ENCODE measurements around the gene MAP3K21. TPM values are rescaled to one million over a fixed set of nuclear protein-coding genes. Genes with fewer than 3 reads are reported as not detected.

MAP3K21 gene
- total RNA-seq, 1 donor from 2014 or later = 5.4 TPM

DNA sequence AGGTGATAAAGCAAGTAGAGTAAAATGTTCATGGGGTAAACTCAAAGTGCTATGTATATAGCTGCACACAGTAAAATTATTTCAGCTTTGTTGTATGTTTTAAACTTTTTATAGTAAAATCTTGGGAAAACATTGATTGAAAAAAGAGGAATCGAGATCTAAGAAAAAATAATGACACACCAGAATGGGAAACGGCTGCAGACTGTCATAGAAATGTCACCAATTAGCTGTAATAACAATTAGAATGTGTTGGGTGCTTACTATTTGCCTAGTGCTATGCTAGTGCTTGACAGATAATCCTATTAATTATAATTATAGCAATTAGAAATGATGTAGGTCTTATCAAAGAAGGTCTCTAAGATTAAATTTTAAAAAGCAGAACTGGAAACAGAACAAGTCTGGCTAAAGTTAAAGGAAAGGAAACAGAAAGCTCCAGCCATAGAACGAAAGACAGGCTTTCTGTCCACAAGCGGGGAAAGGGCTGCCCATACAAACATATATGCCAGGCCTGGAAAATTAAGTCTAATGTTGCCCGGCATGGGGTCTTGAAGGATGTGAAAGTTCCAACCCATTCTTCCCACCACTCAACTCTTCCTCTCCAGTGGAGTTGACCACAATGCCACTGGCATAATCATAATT, 37.0 kb upstream of the MAP3K21 start:
- no peak for TF ChIP-seq EZH2 (IDR thresholded peaks at IDR 0.05)
- TF ChIP-seq, protein P1, sequence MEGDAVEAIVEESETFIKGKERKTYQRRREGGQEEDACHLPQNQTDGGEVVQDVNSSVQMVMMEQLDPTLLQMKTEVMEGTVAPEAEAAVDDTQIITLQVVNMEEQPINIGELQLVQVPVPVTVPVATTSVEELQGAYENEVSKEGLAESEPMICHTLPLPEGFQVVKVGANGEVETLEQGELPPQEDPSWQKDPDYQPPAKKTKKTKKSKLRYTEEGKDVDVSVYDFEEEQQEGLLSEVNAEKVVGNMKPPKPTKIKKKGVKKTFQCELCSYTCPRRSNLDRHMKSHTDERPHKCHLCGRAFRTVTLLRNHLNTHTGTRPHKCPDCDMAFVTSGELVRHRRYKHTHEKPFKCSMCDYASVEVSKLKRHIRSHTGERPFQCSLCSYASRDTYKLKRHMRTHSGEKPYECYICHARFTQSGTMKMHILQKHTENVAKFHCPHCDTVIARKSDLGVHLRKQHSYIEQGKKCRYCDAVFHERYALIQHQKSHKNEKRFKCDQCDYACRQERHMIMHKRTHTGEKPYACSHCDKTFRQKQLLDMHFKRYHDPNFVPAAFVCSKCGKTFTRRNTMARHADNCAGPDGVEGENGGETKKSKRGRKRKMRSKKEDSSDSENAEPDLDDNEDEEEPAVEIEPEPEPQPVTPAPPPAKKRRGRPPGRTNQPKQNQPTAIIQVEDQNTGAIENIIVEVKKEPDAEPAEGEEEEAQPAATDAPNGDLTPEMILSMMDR (IDR thresholded peaks at IDR 0.05) = no peak
- no peak for TF ChIP-seq EZH2phosphoT487 (IDR thresholded peaks at IDR 0.05)
- H3K4me1 ChIP-seq = peaks cover 23% of the 10 kb centered on the region
- no peak overlapping the region for H2AFZ ChIP-seq (replicated peaks)
- H3K9ac ChIP-seq = no peak overlapping the region
- H3K27ac ChIP-seq = no peak overlapping the region
- Mint-ChIP-seq H3K27ac (no peak overlapping the region), H3K4me1 (peaks cover 16% of the 10 kb centered on the region), H3K36me3 (peaks cover 5% of the 10 kb centered on the region), H3K4me3 (no peak overlapping the region), H3K27me3 (ENCODE audit: insufficient read depth, low read depth) (peaks cover 3% of the 10 kb centered on the region), H3K9me3 (no peaks in the 10 kb centered on the region)
- no peak overlapping the region for H3K4me3 ChIP-seq
- H3K9me3 ChIP-seq (ENCODE audit: low read depth) = no peaks in the 10 kb centered on the region
- peaks cover 37% of the 10 kb centered on the region for H4K20me1 ChIP-seq (ENCODE audit: low read depth)
- no peaks in the 10 kb centered on the region for H3K27me3 ChIP-seq
- H3K36me3 ChIP-seq = no peaks in the 10 kb centered on the region
- peaks cover 6% of the 10 kb centered on the region for H3F3A ChIP-seq (ENCODE audit: low read depth)
- H3K4me2 ChIP-seq = no peak overlapping the region
- H3K79me2 ChIP-seq (ENCODE audit: low read depth) = peaks cover 93% of the 10 kb centered on the region
- DNase-seq (ENCODE audit: low spot score) = no peak

DNA sequence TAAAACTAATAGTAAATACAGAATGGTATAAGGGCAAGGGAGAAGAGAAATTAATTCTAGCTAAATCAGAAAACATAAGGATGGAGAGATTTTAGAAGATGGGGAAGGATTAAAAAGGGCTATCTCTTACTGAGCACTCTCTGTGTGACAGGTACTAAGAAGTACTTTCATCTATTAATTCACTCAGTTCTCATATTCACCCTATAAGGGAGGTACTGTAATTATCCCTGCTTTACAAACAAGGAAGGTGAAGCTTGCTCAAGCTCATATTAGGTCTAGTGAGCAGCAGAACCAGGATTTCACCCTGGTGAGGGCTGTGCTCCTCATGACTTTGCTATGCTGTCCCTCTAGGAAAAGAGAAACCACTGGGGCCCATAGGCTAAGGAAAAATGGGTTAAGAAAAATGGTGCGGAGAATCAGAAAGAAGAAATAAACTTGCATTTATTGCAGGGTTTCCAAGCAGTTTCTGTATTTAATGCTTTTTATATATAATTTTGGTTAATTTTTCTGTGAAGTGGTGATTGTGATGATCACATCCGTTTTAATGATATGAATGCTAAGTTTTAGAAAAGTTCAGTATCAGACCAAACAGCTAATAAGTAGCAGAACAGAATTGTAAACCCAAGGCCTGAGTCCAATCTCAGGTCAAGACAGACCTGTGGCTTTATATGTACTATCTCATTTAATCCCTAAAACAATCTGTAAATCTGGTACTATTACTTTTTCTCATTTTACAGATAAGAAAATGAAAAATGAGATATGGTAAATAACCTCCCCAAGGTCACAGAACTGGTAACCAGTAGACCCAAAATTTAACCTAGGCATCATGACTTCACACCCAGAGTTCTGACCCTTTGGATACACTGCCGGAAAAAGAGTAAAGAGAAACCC, 33.7 kb upstream of the MAP3K21 start:
- peaks cover 62% of the 10 kb centered on the region for H3K79me2 ChIP-seq (ENCODE audit: low read depth)
- no peak overlapping the region for H3K4me2 ChIP-seq
- no peak overlapping the region for H2AFZ ChIP-seq (replicated peaks)
- Mint-ChIP-seq H3K27ac (no peak overlapping the region), H3K27me3 (ENCODE audit: insufficient read depth, low read depth) (peaks cover 5% of the 10 kb centered on the region), H3K4me3 (peak overlapping the region; percentile 34), H3K9me3 (no peaks in the 10 kb centered on the region), H3K4me1 (peaks cover 20% of the 10 kb centered on the region), H3K36me3 (no peaks in the 10 kb centered on the region)
- peaks cover 23% of the 10 kb centered on the region for H3K4me1 ChIP-seq
- no peaks in the 10 kb centered on the region for H3K27me3 ChIP-seq
- no peaks in the 10 kb centered on the region for H3K36me3 ChIP-seq
- no peaks in the 10 kb centered on the region for H3K9me3 ChIP-seq (ENCODE audit: low read depth)
- H3K4me3 ChIP-seq = no peak overlapping the region
- H3K27ac ChIP-seq = no peak overlapping the region
- no peak for DNase-seq (ENCODE audit: low spot score)
- H3K9ac ChIP-seq = no peak overlapping the region
- peaks cover 6% of the 10 kb centered on the region for H3F3A ChIP-seq (ENCODE audit: low read depth)
- peaks cover 37% of the 10 kb centered on the region for H4K20me1 ChIP-seq (ENCODE audit: low read depth)
- TF ChIP-seq EZH2 (IDR thresholded peaks at IDR 0.05) (no peak), EZH2phosphoT487 (IDR thresholded peaks at IDR 0.05) (no peak)
- TF ChIP-seq, protein P1 (IDR thresholded peaks at IDR 0.05) = no peak

DNA sequence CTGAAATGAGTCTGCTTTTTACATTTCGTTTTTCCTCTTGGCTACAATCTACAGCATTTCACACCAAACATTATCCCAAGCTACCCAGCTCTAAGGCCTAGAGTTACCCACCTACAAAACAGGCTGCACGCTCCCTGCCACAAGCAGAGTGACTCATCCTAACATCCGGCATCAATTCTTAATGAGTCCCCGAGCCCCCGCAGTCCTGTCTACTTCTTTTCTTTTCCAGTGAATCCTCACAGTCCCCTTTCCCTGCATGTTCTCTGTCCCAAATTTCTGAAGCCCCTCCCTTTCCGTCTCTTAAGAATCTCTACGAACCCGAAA, 32.6 kb upstream of the MAP3K21 start:
- H3K36me3 Mint-ChIP-seq = no peaks in the 10 kb centered on the region
- Histone ChIP-seq H4K20me1 (ENCODE audit: low read depth) (peaks cover 29% of the 10 kb centered on the region), H3K9me3 (ENCODE audit: low read depth) (no peaks in the 10 kb centered on the region), H3K4me2 (peak overlapping the region; percentile 89), H3K27me3 (no peaks in the 10 kb centered on the region), H3F3A (ENCODE audit: low read depth) (peaks cover 6% of the 10 kb centered on the region), H3K27ac (no peak overlapping the region), H3K4me1 (peaks cover 15% of the 10 kb centered on the region), H3K36me3 (no peaks in the 10 kb centered on the region), H3K9ac (no peak overlapping the region), H3K4me3 (peak overlapping the region; percentile 81), H3K79me2 (ENCODE audit: low read depth) (peaks cover 51% of the 10 kb centered on the region), H2AFZ (replicated peaks) (peak overlapping the region; percentile 86)
- H3K27me3 Mint-ChIP-seq (ENCODE audit: insufficient read depth, low read depth) = peaks cover 2% of the 10 kb centered on the region
- H3K9me3 Mint-ChIP-seq = no peaks in the 10 kb centered on the region
- no peak overlapping the region for H3K27ac Mint-ChIP-seq
- H3K4me3 Mint-ChIP-seq = peak overlapping the region; percentile 91
- TF ChIP-seq, protein P1 (IDR thresholded peaks at IDR 0.05) = no peak
- TF ChIP-seq EZH2phosphoT487 (IDR thresholded peaks at IDR 0.05) (no peak), EZH2 (IDR thresholded peaks at IDR 0.05) (no peak)
- H3K4me1 Mint-ChIP-seq = peaks cover 14% of the 10 kb centered on the region
- DNase-seq (ENCODE audit: low spot score) = peak; percentile 52
